Stimulated activated CD8-positive, alpha-beta memory T cell treated with anti-CD3 and anti-CD28 coated beads, Interleukin-12 subunit alpha, Interleukin-12 subunit beta, amount 100 ng/mL, for 1 hour (primary cell): Measurements from ENCODE around the gene GPATCH4.

Experiments
- DNase-seq: peaks from one replicate; pipeline ENCODE4 v3.0.0-alpha.2; 2020; ENCODE audit warnings: low read depth

The GPATCH4 gene

DNA sequence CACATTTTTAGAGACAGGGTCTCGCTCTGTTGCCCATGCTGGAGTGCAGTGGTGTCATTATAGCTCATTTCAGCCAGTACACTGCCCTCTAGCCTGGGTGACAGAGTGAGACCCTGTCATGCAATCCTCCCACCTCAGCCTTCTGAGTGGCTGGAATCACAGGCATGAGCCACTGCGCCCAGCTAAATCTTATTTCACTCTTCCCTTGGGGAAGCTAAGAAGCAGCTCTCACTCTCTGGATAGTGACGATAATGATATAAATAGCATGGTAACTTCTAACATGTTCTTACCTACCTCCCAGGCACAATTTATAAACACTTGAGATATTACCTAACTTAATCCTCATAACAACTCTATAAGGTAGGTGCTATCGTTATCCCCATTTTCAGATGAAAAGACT lies 53.8 kb downstream of the GPATCH4 start:
- DNase-seq: no peak

DNA sequence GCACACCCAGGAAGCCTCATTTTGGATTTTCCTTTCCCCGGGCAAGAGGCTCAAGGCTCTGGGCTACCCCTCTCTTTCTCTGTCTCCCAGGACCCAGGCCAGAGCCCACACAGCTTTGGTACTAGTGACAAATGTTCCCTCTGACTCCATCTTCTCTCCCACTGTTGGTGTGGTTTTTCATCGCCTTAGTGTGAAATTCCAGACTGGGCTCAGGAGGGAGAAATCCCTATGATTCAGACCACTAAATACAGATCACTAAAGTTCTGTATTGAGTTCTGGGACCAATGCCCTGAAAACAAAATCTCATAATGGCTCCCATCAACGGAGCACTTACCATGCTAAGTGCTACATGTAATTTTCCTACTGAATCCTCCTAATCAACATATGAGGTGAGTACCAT lies 55.0 kb downstream of the GPATCH4 start:
- no peak for DNase-seq

- no peak for DNase-seq
Measured at GRCh38 chr1:156544592-156545102, 56.6 kb downstream of the GPATCH4 start.
